GM21423 (cell line): ENCODE data around the gene ATP8A1.
"Not testable (repeated sequence)": the region's sequence is repeated elsewhere in the genome, so short reads cannot be mapped to it uniquely, and the experiment has no call there.

Experiments
- ATAC-seq: cut with Tn5 transposase; IDR thresholded peaks from one replicate; pipeline ENCODE4 v1.9.1; 2021; ENCODE audit warnings: mild to moderate bottlenecking, moderate library complexity; ENCODE audit not compliant: unreplicated experiment

The ATP8A1 gene

GRCh38 chr4:42390622-42391354 is 266.1 kb downstream of the ATP8A1 start:
- ATAC-seq, result no peak

DNA sequence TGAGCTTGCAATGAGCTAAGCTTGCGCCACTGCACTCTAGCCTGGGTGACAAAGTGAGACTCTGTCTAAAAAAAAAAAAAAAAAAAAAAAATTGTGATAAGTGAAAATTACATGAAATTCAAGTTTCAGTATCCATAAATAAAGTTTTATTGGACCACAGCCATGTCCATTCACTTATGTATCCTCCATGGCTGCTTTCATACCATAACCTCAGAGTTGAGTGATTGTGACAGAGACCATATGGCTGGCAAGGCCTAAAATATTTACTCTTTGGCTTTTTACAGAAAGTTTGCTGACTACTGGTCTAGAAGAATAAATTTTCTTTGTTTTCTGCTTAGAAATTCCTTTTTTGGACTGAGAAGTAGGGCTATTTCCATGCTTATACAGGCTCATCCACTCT is 271.4 kb downstream of the ATP8A1 start:
- no peak for ATAC-seq

- no peak for ATAC-seq
Measured at GRCh38 chr4:42381666-42382065, 275.2 kb downstream of the ATP8A1 start.

DNA sequence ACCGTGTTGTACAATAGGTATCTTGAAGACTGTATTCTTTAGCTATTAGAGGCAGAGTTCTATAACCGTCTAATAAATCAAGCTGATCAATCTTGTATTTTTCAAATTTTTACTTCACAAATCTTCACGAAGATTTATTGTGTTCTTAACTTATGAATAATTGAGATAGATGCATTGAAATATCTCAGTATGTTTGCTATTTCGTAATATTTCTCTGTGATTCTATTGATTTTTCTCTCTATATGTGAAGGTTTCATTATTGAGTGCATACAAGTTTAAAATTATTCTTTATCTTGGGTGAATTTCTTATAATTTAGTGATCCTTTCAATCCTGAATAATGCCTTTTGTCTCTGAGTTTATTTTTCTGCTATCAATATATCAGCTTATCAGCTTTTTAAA is 279.4 kb downstream of the ATP8A1 start:
- no peak for ATAC-seq

DNA sequence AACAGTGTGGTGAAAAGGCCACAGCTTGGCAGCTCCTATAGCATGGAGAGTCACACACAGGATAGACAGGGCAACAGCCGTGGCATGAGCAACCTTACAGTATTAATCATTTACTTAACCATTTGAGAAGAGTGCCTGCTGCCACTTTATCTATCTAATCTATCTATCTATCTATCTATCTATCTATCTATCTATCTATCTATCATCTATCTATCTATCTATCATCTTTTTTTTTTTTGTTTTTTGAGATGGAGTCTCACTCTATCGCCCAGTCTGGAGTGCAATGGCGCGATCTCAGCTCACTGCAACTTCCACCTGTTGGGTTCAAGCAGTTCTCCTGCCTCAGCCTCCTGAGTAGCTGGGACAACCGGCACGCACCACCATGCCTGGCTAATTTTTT is 284.6 kb downstream of the ATP8A1 start:
- ATAC-seq, result not testable (repeated sequence)

GRCh38 chr4:42371305-42372252 is 285.3 kb downstream of the ATP8A1 start:
- no peak for ATAC-seq

DNA sequence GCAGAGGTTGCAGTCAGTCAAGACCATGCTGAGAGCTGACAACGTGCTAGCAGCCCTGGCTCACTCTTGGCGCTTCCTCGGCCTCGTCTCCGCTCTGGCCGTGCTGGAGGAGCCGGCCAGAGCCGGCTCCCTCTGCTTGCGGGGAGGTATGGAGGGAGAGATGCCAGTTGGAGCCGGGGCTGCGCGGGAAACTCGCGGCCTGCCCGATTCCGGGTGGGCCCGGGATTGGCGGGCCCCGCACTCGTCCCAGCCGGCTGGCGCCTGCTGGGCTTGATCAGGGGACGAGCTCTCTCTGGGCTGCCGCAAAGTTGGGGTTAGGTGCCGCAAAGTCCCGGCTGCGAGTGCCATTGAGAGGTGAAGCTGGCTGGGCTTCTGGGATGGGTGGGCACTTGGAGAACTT is 287.4 kb downstream of the ATP8A1 start:
- no peak for ATAC-seq

DNA sequence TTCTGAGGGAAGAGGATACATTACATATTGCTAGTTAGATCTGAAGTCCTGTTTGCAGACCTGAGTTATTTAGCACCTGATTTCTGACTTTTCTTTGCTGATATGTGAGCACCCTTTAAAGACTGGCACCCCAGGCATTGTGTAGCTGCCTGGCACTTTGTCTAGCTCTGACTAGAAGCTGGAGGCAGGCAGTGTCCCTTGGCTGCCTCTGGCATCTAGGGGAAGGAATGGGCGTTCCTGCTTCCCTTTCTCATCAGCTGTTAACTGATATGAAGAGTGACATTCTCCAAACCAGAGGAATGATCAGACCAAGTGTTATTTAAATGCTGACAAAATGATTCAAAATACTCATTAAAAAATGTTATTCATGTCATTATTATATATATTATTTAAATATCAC is 289.9 kb downstream of the ATP8A1 start:
- no peak for ATAC-seq

DNA sequence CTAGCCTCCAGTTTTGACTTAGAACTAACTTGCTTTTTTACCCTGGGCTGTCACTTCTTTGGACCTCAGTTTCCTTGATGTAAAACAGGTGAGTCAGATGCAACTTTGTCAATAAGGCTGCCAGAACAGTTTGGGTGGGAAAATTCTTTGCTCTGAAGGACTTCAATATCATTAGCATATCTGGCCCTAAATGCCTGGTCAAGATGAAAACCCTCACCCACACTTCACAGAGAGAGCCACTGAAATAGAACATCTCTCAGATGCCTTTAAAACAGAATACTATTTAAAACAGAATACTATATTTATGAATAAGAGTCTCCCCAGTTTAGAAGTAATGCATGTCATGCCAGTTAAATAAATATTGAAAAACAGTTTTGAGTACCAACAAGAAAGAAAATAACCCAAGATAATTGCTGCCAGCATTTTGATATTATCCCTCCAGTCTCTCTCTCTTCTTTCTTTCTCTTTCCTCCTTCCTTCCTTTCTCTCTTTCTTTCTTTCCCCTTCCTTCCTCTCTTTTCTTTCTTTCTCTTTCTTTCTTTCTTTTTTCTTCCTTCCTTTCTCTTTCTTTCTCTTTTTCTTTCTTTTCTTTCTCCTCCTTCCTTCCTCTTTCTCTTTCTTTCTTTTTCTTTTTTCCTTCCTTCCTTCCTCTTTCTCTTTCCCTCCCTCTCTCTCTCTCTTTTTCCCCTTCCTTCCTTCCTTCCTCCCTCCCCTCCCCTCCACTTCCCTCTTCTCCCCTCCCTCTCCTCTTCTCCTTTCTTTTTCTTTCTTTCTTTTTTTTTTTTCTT is 292.4 kb downstream of the ATP8A1 start:
- ATAC-seq, result no peak

- ATAC-seq, result no peak
Measured at GRCh38 chr4:42363614-42364013, 293.3 kb downstream of the ATP8A1 start.

- no peak for ATAC-seq
Measured at GRCh38 chr4:42362591-42362990, 294.3 kb downstream of the ATP8A1 start.

GRCh38 chr4:42361456-42361855 is 295.4 kb downstream of the ATP8A1 start:
- ATAC-seq, result no peak

DNA sequence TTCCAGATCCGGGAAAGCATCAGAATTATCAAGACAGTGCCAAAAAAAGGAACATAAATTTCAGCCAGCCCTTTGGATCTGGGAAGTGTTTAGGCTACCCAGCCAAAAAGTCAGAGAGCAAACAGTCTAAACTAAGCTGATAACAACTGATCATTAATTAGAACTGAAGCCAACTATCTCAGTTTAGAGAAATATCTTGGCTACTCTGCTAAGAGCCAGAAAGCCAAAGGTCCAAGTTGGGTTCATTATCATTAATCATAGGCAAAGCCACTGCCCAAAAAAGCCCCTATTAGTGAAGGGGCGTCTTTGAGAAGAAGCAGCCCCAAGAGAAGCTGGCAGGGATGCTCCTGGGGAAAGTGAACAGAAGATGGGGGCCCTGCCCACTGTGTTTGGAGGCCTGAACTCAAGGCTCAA is 296.6 kb downstream of the ATP8A1 start:
- ATAC-seq, result no peak

- no peak for ATAC-seq
Measured at GRCh38 chr4:42359711-42360110, 297.2 kb downstream of the ATP8A1 start.
